Stimulated activated CD4-positive, alpha-beta T cell treated with anti-CD3 and anti-CD28 coated beads, Interleukin-4, amount 100 ng/mL, for 4 hours (primary cell): ENCODE results near the gene RFX2.
"Not testable (repeated sequence)": the region's sequence is repeated elsewhere in the genome, so short reads cannot be mapped to it uniquely, and the experiment has no call there.

ENCODE experiments used
- DNase-seq, 2 experiments: peaks; one replicate each; pipeline ENCODE4 v3.0.0-alpha.2; 2020

The RFX2 gene

DNA sequence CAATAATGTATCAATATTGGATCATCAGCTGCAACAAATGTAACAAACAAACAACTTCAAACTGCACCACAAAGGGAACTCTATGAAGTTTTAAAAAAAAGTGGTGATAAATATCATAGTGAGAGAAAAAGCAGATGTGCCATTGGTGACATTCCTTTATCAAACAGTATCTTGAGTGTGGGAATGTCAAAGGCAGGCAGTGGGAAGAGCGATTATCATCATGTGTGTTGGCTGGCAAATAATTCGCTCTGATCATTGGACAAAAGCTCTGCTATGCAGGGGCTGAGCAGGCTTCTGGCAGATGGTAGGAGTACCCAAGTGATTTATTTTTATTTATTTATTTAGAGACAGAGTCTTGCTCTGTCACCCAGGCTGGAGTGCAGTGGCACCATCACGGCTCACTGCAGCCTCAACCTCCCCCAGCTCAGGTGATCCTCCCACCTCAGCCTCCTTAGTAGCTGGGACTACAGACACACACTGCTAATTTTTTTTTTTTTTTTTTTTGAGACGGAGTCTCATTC is 76.5 kb downstream of the RFX2 start:
- DNase-seq, result no peak

DNA sequence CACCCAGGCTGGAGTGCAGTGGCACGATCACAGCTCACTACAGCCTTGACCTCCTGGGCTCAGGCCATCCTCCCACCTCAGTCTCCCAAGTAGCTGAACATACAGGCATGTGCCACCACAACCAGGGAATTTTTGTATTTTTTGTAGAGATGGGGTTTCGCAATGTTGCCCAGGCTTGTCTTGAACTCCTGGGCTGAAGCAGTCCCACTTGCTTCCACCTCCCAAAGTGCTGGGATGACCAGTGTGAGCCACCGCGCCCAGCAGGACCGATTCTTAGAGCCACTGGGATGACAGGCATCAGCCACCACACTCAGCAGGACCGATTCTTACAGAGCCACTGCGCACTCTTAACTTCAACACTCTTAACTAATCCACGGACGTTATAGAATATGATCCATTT is 77.5 kb downstream of the RFX2 start:
- no peak for DNase-seq

DNA sequence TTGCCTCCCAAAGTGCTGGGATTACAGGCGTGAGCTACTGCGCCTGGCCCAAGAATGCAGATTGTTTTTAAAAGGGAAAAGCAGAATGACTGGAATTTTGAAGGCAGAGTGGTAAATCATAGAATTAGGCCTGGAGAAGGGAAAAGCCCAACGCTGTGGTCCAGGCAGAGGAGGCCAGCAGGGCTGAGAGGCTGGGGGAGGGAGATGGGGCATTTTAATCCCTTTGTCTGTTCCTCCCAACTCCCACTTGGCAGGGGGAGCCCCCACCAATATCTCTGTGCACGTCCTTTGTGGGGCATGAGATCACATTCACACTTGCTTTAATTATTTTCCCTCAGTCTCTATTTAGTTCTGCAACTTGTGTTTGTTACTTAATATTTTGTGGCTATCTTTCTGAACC is 77.9 kb downstream of the RFX2 start:
- no peak for DNase-seq

DNA sequence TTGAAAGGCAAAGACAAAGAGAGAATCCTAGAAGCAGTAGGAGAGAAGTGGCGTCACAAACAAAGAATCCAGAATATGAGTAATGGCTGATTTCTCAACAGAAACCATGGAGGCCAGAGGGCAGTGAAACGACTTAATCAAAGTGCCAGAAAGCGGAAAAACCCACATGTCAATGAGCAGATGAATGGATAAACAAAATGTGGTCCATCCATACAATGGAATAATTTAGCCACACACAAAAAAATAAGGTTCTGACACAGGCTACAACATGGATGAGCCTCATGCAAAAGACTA is 80.1 kb downstream of the RFX2 start:
- no peak for DNase-seq

DNA sequence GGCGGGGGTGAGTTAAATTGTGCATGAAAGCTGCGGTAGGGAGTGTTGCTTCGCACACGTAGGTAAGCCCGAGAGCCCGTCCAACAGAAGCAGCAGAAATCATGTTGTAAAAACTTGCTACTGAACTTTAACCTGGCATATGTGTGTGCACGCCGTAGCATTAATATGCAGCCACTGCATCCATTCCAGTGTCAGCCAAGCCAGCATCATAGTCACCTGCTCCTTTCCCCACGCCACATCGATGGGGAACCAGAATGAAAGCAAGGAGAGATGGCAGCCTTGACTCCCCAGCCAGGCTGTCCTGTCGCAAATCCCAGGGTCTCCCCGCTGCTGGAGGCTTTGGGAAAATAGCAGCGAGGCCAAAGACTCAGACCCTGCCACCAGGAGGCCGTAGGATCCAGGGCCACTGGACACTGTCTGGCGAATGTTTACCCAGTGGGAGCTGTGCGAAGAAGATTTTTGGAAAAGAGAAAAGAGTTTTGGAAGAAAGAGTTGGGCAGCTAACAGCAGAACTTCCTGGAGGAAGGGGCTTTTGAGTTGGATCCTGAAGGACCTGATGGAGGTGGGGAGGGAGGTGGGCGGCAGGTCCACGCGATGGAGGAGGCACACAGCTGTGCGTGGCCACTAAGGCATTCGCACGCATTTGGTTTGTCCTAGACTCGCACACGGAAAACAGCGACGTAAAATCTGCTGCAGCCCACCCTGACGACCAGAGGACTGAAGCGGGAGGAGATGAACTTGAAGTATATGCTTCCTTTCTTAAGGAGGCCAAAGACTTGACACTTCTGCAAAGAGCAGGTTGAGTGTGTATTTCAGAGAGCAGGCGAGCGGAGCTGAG is 83.7 kb downstream of the RFX2 start:
- no peak for DNase-seq

DNA sequence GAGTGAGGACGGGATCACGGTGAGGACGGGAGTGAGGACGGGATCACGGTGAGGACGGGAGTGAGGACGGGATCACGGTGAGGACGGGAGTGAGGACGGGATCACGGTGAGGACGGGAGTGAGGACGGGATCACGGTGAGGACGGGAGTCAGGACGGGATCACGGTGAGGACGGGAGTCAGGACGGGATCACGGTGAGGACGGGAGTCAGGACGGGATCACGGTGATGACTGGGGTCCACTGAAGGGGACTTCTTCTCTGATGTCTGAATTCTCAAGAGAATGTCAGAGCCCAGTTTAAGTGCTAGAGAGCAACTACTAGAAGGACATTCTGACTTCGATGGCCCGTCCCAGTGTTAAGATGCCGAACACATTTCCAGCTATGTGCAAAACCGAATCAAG is 85.5 kb downstream of the RFX2 start:
- not testable (repeated sequence) for DNase-seq

DNA sequence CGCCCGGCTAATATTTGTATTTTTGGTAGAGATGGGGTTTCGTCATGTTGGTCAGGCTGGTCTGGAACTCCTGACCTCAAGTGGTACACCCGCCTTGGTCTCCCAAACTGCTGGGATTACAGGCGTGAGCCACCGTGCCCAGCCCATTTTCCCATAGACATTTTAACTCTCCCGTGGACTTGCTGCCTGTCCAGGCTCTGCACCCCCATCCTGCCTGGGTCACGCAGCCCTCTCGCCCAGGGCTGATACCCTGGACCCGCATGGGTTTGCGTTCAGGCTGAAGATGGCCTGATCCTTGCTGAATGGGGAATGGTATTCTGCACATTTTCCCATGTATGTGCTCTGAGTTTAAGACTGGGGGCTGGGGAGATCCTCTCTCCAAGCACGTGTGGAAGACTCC is 86.4 kb downstream of the RFX2 start:
- no peak for DNase-seq

DNA sequence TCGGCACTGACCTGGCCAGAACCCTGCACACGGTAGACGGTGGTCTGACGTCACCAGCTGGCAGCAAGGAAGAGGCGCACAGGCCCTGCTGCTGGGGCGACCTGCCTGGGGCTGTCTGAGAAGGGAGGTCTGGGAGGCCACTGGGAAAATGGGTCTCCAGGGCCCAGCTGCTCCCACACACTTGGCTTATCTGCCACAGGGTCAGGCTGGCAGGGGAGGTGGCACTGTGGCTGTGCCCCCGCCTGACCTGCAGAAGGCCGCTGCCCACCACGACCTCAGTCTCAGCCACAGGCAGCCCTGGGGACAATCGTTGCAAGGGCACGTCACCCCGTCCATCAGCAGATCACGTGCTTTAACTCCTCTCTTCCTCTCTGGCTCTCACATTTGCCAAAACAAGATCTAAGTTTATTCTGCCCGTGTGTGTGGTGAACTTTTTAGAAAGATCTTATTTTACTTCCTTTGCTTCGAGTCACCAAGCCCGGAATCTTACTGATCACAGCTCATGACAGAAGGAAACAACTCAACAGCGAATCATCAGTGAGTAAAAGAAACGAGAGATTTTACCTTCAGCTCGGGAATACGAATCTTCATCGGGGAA is 87.1 kb downstream of the RFX2 start:
- no peak for DNase-seq

DNA sequence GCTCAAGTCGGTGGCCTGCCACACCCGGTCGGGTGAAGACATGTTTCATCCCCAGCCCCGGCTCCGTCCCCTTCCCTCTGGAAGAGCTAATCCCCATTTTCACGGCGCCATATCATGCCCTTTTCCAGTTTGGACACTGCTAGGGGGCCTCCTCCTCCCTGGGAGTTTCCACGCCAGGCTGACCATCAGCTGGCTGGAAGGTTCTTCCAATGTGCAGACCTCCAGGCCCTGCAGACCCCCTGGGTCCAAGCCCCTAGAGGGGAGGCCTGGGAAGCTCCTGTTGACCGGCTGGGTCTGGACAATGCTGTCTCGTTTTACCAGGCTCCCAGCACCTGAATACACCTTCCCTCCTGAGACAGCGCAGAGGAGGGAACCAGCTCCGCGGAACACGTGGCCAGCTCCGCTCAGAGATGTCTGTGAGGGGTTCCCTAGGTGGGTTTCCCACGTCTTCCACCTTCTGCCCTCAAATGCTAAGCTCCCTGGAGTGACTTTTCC is 87.7 kb downstream of the RFX2 start:
- no peak for DNase-seq

DNA sequence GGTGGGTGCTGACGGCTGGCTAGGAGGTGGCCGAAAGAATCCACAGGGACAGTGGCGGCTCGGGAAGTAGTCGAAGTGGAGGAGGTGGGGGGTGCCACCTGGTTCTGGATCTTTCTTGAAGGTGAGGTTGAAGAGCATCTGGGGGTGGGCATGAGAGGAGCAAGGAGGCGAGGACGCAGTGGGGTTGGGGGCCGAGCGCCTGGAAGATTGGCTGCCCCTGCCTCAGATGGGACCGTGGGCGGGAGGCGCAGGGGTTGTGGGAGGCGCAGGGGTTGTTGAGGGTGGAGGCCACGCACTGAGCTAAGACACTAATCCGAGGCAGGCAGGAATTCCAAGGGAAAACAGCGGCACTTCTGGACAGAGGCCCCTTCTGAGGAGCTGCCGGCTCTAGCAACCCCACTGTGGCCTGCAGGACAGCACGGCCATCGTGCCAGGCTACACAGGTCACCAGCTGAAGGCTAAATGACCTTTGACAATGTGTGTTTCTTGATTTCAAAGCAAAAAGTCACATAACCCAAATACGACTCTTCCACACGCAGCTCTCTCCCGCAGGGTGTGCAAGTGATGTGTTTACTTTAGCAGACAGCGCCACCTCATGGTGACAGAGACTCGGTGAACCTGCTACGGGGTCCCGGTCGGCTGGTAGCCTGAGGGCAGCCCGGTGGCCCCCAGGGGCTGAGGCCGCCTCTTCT is 88.3 kb downstream of the RFX2 start:
- DNase-seq, result peak; percentile 69 to 70

DNA sequence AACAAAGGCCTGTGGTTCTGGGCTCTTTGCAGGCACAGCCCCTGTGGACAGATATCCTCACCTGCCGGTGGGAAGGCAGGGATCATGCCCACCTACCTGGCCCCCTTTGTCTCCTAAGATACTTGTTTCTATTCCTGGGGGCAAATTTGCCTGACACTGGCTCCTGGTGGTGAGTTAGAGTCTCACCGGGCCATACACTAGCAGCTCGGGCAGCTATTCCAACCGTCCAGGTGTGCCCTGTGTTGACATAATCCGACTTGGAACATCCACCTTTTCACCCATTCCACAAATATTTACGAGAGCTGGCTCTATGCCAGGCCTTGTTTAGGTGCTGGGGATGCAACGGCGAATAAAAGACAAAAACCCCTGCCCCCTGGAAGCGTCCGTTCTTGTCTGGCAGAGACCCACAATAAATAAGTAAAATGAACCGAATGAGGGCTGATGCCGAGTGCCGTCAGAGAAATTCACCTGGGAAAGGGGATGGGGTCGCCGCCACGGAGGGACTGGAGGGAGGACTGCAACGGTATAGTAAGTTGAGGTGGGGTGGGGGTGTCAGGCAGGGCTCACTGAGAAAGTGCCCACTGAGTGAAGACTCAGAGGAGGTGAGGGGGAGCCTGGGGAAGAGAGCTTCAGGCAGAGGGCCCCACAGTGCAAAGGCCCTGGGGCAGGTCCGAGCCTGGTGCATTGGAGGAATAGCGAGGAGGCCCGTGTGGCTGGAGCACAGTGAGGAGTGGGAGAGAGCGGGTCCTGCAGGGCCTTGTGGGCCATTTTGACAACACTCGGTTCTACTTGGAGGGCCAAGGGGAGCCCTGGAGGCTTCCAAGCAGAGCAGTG is 89.1 kb downstream of the RFX2 start:
- DNase-seq, result no peak

DNA sequence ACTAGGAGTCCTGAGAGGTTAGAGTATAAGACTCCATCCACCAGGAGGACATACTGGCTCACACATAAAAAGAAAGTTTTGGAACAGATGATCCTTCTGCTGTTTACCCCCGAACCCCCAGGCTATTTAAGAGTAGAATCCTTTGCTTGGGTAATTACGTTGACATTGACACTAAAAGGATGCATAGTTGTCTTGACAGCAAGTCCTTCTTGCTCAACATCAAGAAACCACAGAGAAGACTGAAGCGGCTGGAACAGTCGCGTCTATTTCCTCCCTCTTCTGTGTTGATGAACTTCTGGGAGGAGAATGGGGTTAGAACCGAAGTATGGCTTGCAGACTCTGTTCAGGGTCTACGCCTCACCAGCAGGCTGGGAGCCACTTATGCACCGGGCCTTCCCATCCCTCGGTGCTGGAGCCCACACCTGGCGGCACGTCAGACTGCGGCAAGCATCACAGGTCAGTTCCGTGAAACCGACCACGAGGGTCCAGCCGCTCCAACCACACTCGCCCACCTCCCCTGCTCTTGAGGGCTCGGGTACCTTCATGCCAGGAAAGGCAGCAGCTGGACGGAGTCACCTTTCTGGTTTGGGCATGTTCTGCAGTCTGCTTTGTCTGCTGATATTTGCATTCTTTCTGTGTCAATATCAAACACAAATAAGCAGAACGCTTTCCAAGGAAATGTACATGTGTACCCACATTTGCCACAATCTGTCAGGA is 90.0 kb downstream of the RFX2 start:
- DNase-seq, result no peak

DNA sequence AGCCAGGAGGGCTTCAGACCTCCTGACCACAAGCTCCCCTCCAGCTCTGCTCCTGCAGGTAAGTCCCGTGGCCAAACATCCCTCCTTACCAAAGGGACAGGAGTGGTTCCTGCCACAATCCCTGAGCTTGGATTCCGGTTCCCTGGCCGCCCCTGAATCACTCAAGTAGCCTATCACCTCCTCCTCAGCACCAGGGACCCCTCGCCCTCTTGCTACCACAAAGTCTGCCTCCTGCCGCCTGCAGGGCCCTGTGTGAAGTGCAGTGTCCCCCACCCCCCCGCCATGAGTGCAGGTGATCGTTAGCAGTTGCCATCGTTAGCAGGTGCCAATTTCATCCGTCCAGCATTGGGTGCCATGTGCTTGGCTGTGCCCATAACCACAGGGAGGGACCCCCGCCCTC is 91.5 kb downstream of the RFX2 start:
- DNase-seq, result no peak

DNA sequence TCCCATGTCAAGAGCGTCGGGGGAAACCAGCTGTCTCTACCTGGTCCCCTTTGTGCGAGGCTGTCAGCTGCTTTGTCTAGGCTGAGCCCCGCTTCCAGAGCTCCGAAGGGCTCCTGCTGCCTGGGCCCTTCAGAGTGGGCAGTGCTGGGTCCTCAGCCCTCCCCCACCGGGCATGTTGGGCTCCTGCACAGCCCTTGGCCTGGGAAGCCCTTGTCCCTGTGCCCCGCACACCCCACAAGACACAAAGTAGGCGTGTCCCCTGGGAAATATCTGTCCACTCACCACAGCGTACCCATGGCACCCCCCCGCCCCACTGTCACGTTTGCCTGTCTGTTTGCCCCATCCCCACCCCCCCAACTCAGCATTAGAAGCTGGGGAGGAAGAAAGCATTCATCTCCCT is 92.7 kb downstream of the RFX2 start:
- no peak for DNase-seq

DNA sequence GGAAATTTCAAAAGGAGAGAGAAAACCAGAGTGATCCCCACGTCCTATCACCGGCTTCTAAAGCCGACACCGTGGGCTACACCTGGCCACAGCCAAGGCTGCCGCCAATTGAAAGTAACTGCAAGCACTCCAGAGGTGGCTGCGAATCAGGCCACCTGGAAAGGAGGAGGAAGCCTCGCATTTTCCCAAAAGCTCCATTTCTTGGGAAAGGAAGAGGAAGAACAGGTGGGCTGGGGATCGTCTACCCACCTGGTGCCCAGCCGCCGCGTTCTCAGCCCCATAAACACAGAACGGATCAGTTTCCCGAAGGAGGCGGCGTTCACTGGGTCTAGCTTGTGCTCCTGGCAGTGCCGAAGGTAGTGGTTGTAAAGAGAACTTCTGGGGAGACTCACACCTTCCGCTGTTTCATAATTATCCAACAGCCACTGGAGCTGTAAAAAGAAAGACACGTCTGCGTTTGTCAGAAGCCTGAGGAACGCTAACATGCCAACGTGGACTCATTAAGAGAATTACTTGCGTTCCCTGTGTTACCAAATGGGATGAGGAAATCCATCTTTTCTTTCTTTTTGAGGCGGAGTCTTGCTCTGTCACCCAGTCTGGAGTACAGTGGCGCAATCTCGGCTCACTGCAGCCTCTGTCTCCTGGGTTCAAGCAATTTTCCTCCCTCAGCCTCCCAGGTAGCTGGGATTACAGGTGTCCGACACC is 94.3 kb downstream of the RFX2 start:
- no peak for DNase-seq

DNA sequence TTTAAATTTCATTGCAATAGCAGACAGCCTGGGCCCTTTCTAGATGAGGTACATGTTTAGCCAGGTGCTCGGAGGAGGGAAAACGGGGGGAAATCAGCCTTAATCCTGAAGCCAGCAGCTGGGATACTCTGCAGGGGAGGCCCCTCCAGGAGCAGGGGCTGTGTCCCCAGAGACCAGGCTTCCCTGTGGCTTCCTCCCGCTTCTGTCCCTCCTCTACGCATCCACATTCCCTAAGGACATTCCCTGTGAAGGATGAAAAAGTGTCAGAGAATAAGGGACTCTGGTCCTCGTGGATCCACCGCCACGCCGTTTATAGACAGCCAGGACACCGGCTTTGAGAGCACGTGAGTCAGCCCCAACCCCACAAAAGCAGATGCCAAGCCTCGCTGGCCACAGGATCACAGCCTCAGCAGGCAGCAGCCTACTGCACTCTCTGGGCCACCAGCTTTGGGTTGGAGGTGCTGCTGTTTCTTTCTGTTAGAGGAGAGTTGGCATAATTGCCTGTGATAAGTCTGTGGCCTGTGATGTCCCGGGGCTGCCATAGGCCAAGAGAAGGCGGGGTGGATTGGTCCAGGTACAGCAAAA is 95.7 kb downstream of the RFX2 start:
- DNase-seq, result no peak

DNA sequence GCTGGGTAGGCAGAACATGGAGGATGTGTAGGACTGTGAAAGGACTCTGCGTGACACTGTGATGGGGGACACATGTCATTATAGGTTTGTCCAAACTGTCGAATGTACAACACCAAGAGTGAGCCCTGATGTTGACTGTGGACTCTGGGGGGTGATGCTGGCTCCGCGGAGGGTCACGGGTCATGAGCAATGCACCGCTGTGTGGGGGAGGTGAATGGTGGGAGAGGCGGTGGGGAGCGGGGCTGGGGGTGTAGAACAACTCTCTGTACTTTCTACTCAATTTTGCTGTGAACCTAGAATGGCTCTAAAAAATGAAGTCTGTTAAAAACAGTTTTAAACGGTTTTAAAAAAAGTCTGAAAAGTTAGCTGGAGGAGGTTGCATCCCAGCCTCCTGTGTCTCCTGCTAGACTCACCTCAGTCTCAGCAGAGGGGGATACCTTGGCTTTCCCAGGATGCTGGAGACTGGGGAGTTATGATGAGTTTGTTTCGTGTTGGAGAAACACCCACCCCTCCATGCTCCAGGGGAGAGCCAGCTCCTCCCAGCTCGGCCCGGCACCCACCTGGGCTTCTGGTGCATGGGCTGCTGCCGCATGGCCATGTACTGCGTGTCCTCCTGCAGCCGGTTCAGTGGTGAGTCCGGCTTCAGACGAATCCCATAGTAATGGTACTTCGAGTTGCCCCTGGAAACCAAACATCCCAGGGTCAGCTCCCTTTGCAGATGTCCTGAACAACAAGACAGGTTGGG is 97.7 kb downstream of the RFX2 start:
- DNase-seq, result no peak

DNA sequence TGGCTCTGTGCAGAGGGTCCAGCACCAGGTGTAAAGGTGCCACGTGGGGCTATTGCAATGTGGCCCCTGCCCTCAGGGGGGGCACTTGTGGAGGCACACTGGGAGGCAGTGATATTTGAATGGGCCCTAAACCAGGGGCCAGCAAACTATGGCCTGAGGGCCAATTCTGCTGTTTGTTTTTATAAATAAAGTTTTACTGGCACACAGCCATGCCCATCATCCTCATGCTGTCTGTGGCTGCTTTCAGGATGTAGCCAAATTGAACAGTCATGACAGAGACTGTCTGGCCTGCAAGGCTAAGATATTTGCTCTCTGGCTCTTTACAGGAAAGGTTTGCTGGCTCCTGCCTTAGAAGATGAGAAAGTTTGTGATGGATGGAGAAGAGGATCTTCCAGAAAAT is 98.5 kb downstream of the RFX2 start:
- no peak for DNase-seq

DNA sequence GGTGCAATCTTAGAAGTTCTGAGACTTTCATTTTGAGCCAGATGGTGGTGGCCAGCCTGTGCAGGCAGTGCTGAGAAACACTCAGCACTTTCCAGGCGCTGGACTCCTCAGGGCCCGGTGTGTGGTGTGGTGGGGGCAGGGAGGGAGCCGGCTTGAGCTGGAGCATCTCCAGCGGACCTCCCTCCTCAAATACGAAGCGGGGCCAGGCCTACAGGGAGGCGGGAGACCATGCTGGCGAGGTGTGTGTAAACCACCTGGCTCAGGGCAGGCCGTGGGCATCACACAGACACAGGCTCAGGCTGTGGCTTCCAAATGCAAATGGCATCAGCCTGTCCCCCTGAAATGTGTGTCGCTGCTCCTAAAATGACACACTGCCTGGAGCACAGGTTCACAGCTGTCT is 99.1 kb downstream of the RFX2 start:
- no peak for DNase-seq

DNA sequence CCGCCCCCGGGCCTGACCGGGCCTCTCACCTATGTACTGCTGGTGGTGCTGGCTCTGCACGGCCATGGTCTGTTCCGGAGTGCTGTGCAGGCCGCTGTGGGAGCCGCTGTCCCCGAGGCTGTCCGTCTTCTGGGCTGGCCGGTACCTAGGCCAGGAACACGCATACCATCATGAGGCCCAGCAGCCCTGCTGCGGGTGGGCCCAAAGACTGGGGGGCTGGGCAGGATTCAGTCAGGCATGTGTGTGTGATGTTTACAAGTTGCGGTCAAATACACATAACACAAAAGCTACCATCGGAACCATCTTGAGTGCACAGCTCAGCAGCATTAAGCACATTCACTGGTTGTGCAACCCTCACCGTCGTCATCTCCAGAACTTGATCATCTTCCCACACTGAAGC is 100.2 kb downstream of the RFX2 start:
- no peak for DNase-seq

DNA sequence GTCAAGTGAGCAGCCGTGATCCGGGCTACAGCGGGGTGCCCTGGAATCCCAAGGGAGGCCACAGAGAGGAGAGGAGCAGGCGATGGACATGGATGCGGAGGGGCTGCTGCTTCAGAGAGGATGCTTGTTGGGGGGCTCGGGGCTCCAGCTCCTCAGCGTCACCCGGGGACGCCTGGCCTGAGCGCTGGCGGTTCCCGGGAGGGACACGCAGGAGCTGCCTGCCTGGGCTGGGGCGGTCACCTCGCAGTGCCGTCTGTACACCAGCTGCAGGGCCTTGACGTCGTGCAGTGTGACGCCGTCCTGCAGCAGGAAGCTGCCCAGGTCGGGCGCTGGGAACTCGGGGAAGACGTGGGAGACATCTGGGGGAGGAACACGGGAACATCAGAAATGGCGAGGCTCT is 102.4 kb downstream of the RFX2 start:
- no peak for DNase-seq
